Aorta (tissue), 5 donors: ENCODE results near the gene SPARCL1. TPM values are rescaled to one million over a fixed set of nuclear protein-coding genes. Genes with fewer than 3 reads are reported as not detected.
A peak's percentile ranks its signal among the peaks of the same experiment; 100 is the strongest.
"Not testable (repeated sequence)": the region's sequence is repeated elsewhere in the genome, so short reads cannot be mapped to it uniquely, and the experiment has no call there.

ENCODE experiments used
- ATAC-seq: fragments of 200-7000 bp; cut with Tn5 transposase; one replicate; pipeline ENCODE4 v1.9.1; 2022; ENCODE audit warnings: moderate library complexity; ENCODE audit not compliant: low FRiP score
- DNase-seq, 2 donors: peaks; one replicate each; pipeline ENCODE4 v3.0.0-alpha.2; 2020
- H3K27ac ChIP-seq, 2 donors: one replicate each; pipeline ENCODE4 v1.5.1; 2013; ENCODE audit warnings: low read length in 2 of 2, mild to moderate bottlenecking in 2 of 2, moderate library complexity in 2 of 2, control low read depth in 1 of 2, inconsistent platforms in 1 of 2, low read depth in 1 of 2
- H3K27me3 ChIP-seq, 2 donors: one replicate each; pipeline ENCODE4 v1.6.1; 2013; ENCODE audit warnings: control low read depth in 1 of 2, low read length in 1 of 2, mild to moderate bottlenecking in 1 of 2, moderate library complexity in 1 of 2; ENCODE audit not compliant: insufficient read depth in 2 of 2, control insufficient read depth in 1 of 2
- H3K36me3 ChIP-seq, 2 donors: one replicate each; pipeline ENCODE4 v1.6.1; 2013; ENCODE audit warnings: control low read depth in 1 of 2, low read length in 1 of 2, mild to moderate bottlenecking in 1 of 2; ENCODE audit not compliant: insufficient read depth in 2 of 2, control insufficient read depth in 1 of 2
- H3K4me1 ChIP-seq, 2 donors: one replicate each; pipeline ENCODE4 v1.6.1; 2013; ENCODE audit warnings: low read length in 2 of 2, control low read depth in 1 of 2, mild to moderate bottlenecking in 1 of 2, moderate library complexity in 1 of 2; ENCODE audit not compliant: insufficient read depth in 2 of 2, control insufficient read depth in 1 of 2
- H3K4me3 ChIP-seq, 2 donors: one replicate each; pipeline ENCODE4 v1.5.1; 2013; ENCODE audit warnings: low read length in 2 of 2, control low read depth in 1 of 2, mild to moderate bottlenecking in 1 of 2
- H3K9me3 ChIP-seq: one replicate; pipeline ENCODE4 v1.6.1; 2013; ENCODE audit warnings: mild to moderate bottlenecking, low read length; ENCODE audit not compliant: control insufficient read depth
- WGBS, 2 donors: extraction: QIAGEN DNeasy Blood & Tissue Kit; methylation state at CpG; one replicate each; pipeline ENCODE4 v1.1.7; 2013; 5-methylcytosine and 5-hydroxymethylcytosine counted together
- intact Hi-C, 2 donors: fragments of 100-400 bp; cut with DNase I; formaldehyde crosslinking; loops; one replicate each; pipeline versions ENCODE4 v1.14.2 to v1.15.0; 2022
- polyA plus RNA-seq, 2 donors: library from polyadenylated mRNA; stranded (reverse); fragments of 200-250 nt; gene quantifications; one replicate each; pipeline ENCODE4 v1.2.3, GENCODE V29; 2013
- total RNA-seq, 2 donors: library from RNA; stranded (reverse); fragmentation: NEBNext Ultra II Directional; extraction: Animal tissue kit (Norgen Biotek cat#: 25700); gene quantifications; one replicate each; pipeline ENCODE4 v1.2.1, GENCODE V29; 2021
- donor health status: healthy with polysubstance abuse.
- donor health status: Bipolar disorder and iron deficiency.
- donor health status: DM: no; HTN: no; CAD: no.
- donor health status: DM: no; HTN: no; CAD: no.
- donor health status: DM: yes; HTN: yes; CAD: no.

SPARCL1 gene
- total and polyA plus RNA-seq, 4 donors = 1,112 to 1,668 (median 1,310) TPM

GRCh38 chr4:87502580-87503238, 26.5 kb downstream of the SPARCL1 start:
- peaks cover 7 to 8% of the 10 kb centered on the region in 2 donors for H3K4me1 ChIP-seq
- intact Hi-C loops = no loop called here
- DNase-seq (no peak), ATAC-seq (no peak)
- no peak overlapping the region for H3K4me3 ChIP-seq
- peaks cover 4% of the 10 kb centered on the region in 2 donors for H3K36me3 ChIP-seq
- H3K9me3 ChIP-seq = no peaks in the 10 kb centered on the region
- H3K27ac ChIP-seq = peak overlapping the region in 1 of 2 donors; percentile 48
- no peaks in the 10 kb centered on the region for H3K27me3 ChIP-seq

DNA sequence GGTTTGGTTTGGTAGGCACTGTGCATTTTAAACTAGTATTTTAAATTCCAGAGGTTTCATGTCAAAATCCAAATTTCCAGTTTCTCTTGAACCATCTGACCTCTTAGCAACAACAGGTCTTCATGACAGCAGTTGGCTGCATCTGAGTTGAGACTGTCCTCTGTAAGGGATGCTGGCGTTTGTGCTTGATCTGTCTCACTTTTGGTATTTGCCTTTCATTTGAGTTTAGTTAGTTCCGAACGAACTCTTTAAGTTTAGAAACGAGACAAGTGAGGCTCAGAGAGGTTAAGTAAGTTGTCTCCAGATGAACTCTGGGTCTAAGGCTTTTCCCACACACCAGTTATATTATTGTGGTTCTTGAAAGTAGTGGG, 29.1 kb downstream of the SPARCL1 start:
- no peak for DNase-seq
- ATAC-seq = no peak
- Histone ChIP-seq H3K27me3 (no peaks in the 10 kb centered on the region), H3K4me3 (no peak overlapping the region), H3K27ac (no peak overlapping the region), H3K36me3 (peaks cover 4% of the 10 kb centered on the region in 2 donors), H3K9me3 (no peaks in the 10 kb centered on the region), H3K4me1 (peaks cover 4 to 10% of the 10 kb centered on the region in 2 donors)
- intact Hi-C loops = no loop called here
- 80 to 84% methylated on average over 4 of the region's 4 CpGs for WGBS, 2 donors

DNA sequence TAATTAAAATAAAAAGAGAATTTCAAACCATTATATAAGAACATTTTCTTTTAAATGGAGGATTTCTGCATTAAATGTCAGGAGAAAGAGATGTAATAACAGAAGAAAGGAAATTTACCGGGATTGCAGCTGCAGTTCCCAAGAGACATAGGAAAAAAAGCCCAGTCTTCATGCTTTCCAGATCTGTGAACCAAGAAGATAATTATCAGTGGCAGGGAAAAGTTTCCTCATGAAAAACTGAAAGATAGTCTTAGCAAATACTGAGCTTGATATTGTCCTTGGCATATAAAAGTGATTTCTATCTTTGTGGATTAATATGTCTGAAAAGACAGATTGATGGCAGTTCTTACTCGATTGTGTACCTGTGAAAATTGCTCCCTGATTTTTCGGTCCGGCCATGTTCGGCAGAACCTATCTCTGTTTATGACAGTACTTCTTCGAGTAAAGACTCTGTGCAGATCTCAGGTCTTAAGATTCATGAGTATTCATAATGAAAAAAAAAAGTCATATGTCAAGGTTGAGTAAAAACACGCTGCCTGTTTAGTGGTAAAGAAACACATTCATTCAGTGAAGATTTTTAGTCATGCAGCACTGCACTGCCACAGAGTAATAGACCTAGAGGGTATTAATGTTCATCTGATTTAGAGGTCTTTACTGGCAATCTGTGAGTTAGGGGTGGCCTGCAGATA, 29.6 kb downstream of the SPARCL1 start:
- intact Hi-C loops = no loop called here
- no peaks in the 10 kb centered on the region for H3K9me3 ChIP-seq
- H3K36me3 ChIP-seq = peaks cover 4% of the 10 kb centered on the region in 2 donors
- 50 to 55% methylated on average over 7 of the region's 7 CpGs for WGBS, 2 donors
- H3K27ac ChIP-seq = no peak overlapping the region
- DNase-seq (no peak), ATAC-seq (peak; percentile 39)
- H3K4me3 ChIP-seq = no peak overlapping the region
- no peaks in the 10 kb centered on the region for H3K27me3 ChIP-seq
- peaks cover 4 to 10% of the 10 kb centered on the region in 2 donors for H3K4me1 ChIP-seq

DNA sequence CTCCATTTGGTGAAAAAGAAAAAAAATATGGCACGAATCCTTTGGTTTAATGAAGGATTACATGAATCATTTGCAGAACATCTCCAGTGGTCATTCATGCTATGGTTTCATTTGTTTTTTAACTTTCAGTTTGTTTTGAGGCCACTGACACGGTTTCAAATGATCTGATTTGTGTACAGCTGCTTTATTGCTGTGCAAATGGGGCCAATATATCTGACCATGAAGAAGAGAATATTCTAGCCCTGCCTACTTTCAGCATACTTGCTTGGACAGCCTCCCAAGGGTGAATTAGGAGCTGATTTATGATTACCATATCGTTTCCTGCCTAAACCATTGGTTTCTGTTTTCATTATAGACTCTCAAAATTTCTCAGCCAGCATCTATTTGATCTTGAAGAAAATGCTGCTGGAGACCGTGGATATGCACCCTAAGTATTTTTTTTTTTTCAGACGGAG, 30.7 kb downstream of the SPARCL1 start:
- Histone ChIP-seq H3K27ac (peak overlapping the region in 1 of 2 donors; percentile 57), H3K36me3 (peaks cover 9% of the 10 kb centered on the region in 2 donors), H3K27me3 (no peaks in the 10 kb centered on the region), H3K4me1 (peaks cover 4 to 10% of the 10 kb centered on the region in 2 donors), H3K4me3 (no peak overlapping the region), H3K9me3 (no peaks in the 10 kb centered on the region)
- intact Hi-C loops = no loop called here
- DNase-seq (no peak), ATAC-seq (peak; percentile 55)
- 29 to 34% methylated on average over 5 of the region's 5 CpGs for WGBS, 2 donors

- peaks cover 4 to 8% of the 10 kb centered on the region in 2 donors for H3K4me1 ChIP-seq
- WGBS, 2 donors = 84 to 87% methylated on average over 3 of the region's 3 CpGs
- no peak overlapping the region for H3K4me3 ChIP-seq
- intact Hi-C loops = no loop called here
- H3K27ac ChIP-seq = peak overlapping the region in 1 of 2 donors; percentile 40
- no peaks in the 10 kb centered on the region for H3K9me3 ChIP-seq
- no peak for ATAC-seq
- H3K27me3 ChIP-seq = no peaks in the 10 kb centered on the region
- peaks cover 9% of the 10 kb centered on the region in 2 donors for H3K36me3 ChIP-seq
- DNase-seq = no peak
These were observed 31.6 kb downstream of the SPARCL1 start for GRCh38 chr4:87497578-87497977.

DNA sequence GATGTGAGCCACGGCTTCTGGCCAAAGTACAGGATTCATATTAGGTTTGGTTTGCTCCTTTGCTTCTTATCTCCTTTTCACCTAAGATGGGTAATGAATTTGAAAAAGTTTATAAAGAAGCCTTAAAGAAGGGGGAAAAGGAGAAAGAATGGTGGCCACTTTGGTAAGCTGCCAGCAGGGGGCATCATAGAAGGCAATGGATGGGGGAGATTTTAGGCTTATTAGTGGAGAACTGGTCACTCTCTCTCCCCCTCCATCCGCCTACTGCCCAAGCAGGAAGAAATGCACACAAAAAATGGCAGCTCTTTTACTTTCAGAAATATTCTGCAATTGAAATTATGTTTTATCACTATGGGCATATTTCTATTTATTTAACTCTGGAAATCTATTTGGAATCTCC, 32.0 kb downstream of the SPARCL1 start:
- intact Hi-C loops = no loop called here
- DNase-seq (no peak), ATAC-seq (no peak)
- no peak overlapping the region for H3K27ac ChIP-seq
- WGBS, 2 donors = 95 to 97% methylated on average over 2 of the region's 2 CpGs
- H3K9me3 ChIP-seq = no peaks in the 10 kb centered on the region
- H3K27me3 ChIP-seq = no peaks in the 10 kb centered on the region
- no peak overlapping the region for H3K4me3 ChIP-seq
- peaks cover 9% of the 10 kb centered on the region in 2 donors for H3K36me3 ChIP-seq
- H3K4me1 ChIP-seq = peaks cover 4 to 7% of the 10 kb centered on the region in 2 donors

- H3K4me3 ChIP-seq = no peak overlapping the region
- WGBS, 2 donors = 41 to 54% methylated on average over 3 of the region's 3 CpGs
- H3K27ac ChIP-seq = peak overlapping the region; percentile 37 to 61
- H3K36me3 ChIP-seq = peaks cover 15 to 18% of the 10 kb centered on the region in 2 donors
- H3K4me1 ChIP-seq = peaks cover 4 to 7% of the 10 kb centered on the region in 2 donors
- H3K27me3 ChIP-seq = no peaks in the 10 kb centered on the region
- DNase-seq (no peak), ATAC-seq (no peak)
- no peaks in the 10 kb centered on the region for H3K9me3 ChIP-seq
- intact Hi-C loops = loop anchor here in 1 of 2 donors (5.0 kb wide), 1 partner anchor 34 kb away; the partner anchor contains the start of gene SPARCL1
These were observed 36.1 kb downstream of the SPARCL1 start for GRCh38 chr4:87493115-87493514.

DNA sequence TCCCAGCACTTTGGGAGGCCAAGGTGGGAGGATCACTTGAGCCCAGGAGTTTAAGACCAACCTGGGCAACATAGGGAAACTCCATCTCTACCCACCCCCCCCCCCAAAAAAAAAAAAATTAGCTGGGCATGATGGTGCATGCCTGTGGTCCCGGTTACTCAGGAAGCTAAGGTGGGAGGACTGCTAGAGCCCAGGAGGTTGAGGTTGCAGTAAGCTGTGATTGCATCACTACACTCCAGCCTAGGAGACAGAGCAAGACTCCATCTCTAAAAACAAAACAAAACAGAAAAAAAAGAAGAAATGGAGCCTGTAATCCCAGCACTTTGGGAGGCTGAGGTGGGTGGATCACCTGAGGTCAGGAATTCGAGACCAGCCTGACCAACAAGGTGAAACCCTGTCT, 37.3 kb downstream of the SPARCL1 start:
- H3K36me3 ChIP-seq = peaks cover 12 to 18% of the 10 kb centered on the region in 2 donors

More for the DNA sequence above, 37.3 kb downstream of the SPARCL1 start:
- not testable (repeated sequence) for H3K4me3 ChIP-seq, H3K27ac ChIP-seq, H3K4me1 ChIP-seq, DNase-seq, H3K27me3 ChIP-seq, H3K9me3 ChIP-seq, ATAC-seq
- intact Hi-C loops = loop anchor here in 1 of 2 donors (5.0 kb wide), 1 partner anchor 35 kb away; the partner anchor contains the start of gene SPARCL1
- WGBS, 2 donors = 86 to 95% methylated on average over 2 of the region's 2 CpGs
